ENCODE measurements around the gene ADK. TPM values are rescaled to one million over a fixed set of nuclear protein-coding genes. Genes with fewer than 3 reads are reported as not detected.

Gene ADK
- total and polyA plus RNA-seq, 2 of the 13 experiments (the other 11 are each of a cell fraction or from before 2014, with no cell fraction given) = 48.6 to 79.1 TPM

GRCh38 chr10:74150990-74151878, at the start of gene ADK (continued):
- TF ChIP-seq POLR2AphosphoS5 (IDR thresholded peaks at IDR 0.05; ENCODE audit: low read depth, low read length) (peak; percentile 71), ZNF672 (CRISPR knock-in tag; IDR thresholded peaks at IDR 0.05) (no peak), SMC3 (IDR thresholded peaks at IDR 0.05; ENCODE audit: low read length) (no peak), ZBTB8A (CRISPR knock-in tag; IDR thresholded peaks at IDR 0.05; ENCODE audit: borderline replicate concordance, low read depth) (no peak), SAFB2 (CRISPR knock-in tag; IDR thresholded peaks at IDR 0.05; ENCODE audit: borderline replicate concordance, low read depth) (peak; percentile 71; the same call in 1 of the 2 replicates), ZNF513 (CRISPR knock-in tag; conservative IDR thresholded peaks at IDR 0.05) (no peak), ZNF276 (CRISPR knock-in tag; IDR thresholded peaks at IDR 0.05; ENCODE audit: low read depth) (peak; percentile 63; the same call in 1 of the 2 replicates), ZNF460 (CRISPR knock-in tag; IDR thresholded peaks at IDR 0.05; ENCODE audit: borderline replicate concordance) (no peak), SALL2 (CRISPR knock-in tag; IDR thresholded peaks at IDR 0.05) (peak; percentile 43; the same call in 1 of the 2 replicates), ZNF691 (CRISPR knock-in tag; IDR thresholded peaks at IDR 0.05; ENCODE audit: borderline replicate concordance, low read depth) (peak; percentile 75), ZBTB49 (CRISPR knock-in tag; IDR thresholded peaks at IDR 0.05; ENCODE audit: borderline replicate concordance) (no peak), ZNF354B (CRISPR knock-in tag; IDR thresholded peaks at IDR 0.05) (0 out of 2 replicates have a peak, but pooled peaks have one; percentile 3), ZZZ3 (CRISPR knock-in tag; IDR thresholded peaks at IDR 0.05; ENCODE audit: borderline replicate concordance) (no peak), TAF1 (CRISPR knock-in tag; IDR thresholded peaks at IDR 0.05) (peak; percentile 85), IRF1 (CRISPR knock-in tag; IDR thresholded peaks at IDR 0.05; ENCODE audit: low read depth) (no peak), ZNF83 (CRISPR knock-in tag; IDR thresholded peaks at IDR 0.05; ENCODE audit: borderline replicate concordance) (no peak), KLF16 (CRISPR knock-in tag; IDR thresholded peaks at IDR 0.05) (peak in 1 of 2 experiments; percentile 64; a peak in 1 of 4 replicates), ZNF263 (CRISPR knock-in tag; IDR thresholded peaks at IDR 0.05) (peak; percentile 84), CAMTA2 (CRISPR knock-in tag; IDR thresholded peaks at IDR 0.05; ENCODE audit: borderline replicate concordance) (no peak), HMG20B (CRISPR knock-in tag; conservative IDR thresholded peaks at IDR 0.05) (no peak), MED1 (CRISPR knock-in tag; IDR thresholded peaks at IDR 0.05) (peak; percentile 31)
